ENCODE data around the gene QRFP.
A peak's percentile ranks its signal among the peaks of the same experiment; 100 is the strongest.
"Not testable (repeated sequence)": the region's sequence is repeated elsewhere in the genome, so short reads cannot be mapped to it uniquely, and the experiment has no call there.

Gene QRFP

GRCh38 chr9:130848514-130848913 is 48.1 kb downstream of the QRFP start:
- not testable (repeated sequence) for H2BK120ac ChIP-seq (ENCODE audit: low read depth, low read length); H2AFZ ChIP-seq (ENCODE audit: low read depth, low read length); H3K79me1 ChIP-seq (replicated peaks; ENCODE audit: low read length, poor library complexity, severe bottlenecking); H4K91ac ChIP-seq (ENCODE audit: low read length); H3K4me3 ChIP-seq (ENCODE audit: insufficient read depth in 1 of 2, low read depth in 1 of 2, low read length in 2 of 2); H2AK5ac ChIP-seq (ENCODE audit: low read length, severe bottlenecking); H3K18ac ChIP-seq (ENCODE audit: low read depth in 1 of 2, low read length in 2 of 2); H3K4me2 ChIP-seq (ENCODE audit: low read length, poor library complexity, severe bottlenecking); H3K4ac ChIP-seq (ENCODE audit: low read depth in 1 of 2, low read length in 2 of 2); H4K8ac ChIP-seq (ENCODE audit: low read length); H3K27me3 ChIP-seq (ENCODE audit: control insufficient read depth in 1 of 2, insufficient read depth in 1 of 2, low read length in 2 of 2); H3K14ac ChIP-seq (ENCODE audit: low read length in 2 of 2); H3K23ac ChIP-seq (ENCODE audit: low read length in 2 of 2); H2BK12ac ChIP-seq (ENCODE audit: low read length in 2 of 2); H3K9me3 ChIP-seq (ENCODE audit: control insufficient read depth, low read length); H2BK15ac ChIP-seq (ENCODE audit: low read depth, poor library complexity, severe bottlenecking); DNase-seq
- Histone ChIP-seq H3K4me1 (ENCODE audit: control insufficient read depth, insufficient read depth, low read depth, low read length) (peaks cover 36% of the 10 kb centered on the region), H3K27ac (ENCODE audit: low read length, poor library complexity, severe bottlenecking) (peak overlapping the region; percentile 100), H3K9ac (ENCODE audit: low read length) (peak overlapping the region; percentile 72), H2BK5ac (ENCODE audit: low read depth, low read length, poor library complexity, severe bottlenecking) (peak overlapping the region; percentile 84), H3K36me3 (ENCODE audit: control insufficient read depth in 1 of 2, insufficient read depth in 2 of 2, low read depth in 1 of 2, low read length in 2 of 2) (peaks cover 6 to 10% of the 10 kb centered on the region in 2 experiments)
- WGBS, result 94% methylated on average over 8 of the region's 8 CpGs

GRCh38 chr9:130847306-130848217 is 49.0 kb downstream of the QRFP start:
- Histone ChIP-seq H3K23ac (ENCODE audit: low read length in 2 of 2) (no peak overlapping the region), H3K4me2 (ENCODE audit: low read length, poor library complexity, severe bottlenecking) (peak overlapping the region; percentile 41), H2BK15ac (ENCODE audit: low read depth, poor library complexity, severe bottlenecking) (peak overlapping the region; percentile 87), H2BK5ac (ENCODE audit: low read depth, low read length, poor library complexity, severe bottlenecking) (peak overlapping the region; percentile 84), H2BK12ac (ENCODE audit: low read length in 2 of 2) (peak overlapping the region in 1 of 2 experiments; percentile 8), H3K4me1 (ENCODE audit: control insufficient read depth, insufficient read depth, low read depth, low read length) (peaks cover 41% of the 10 kb centered on the region), H3K27ac (ENCODE audit: low read length, poor library complexity, severe bottlenecking) (peak overlapping the region; percentile 100), H2AK5ac (ENCODE audit: low read length, severe bottlenecking) (peak overlapping the region; percentile 90), H3K36me3 (ENCODE audit: control insufficient read depth in 1 of 2, insufficient read depth in 2 of 2, low read depth in 1 of 2, low read length in 2 of 2) (peaks cover 9 to 18% of the 10 kb centered on the region in 2 experiments), H3K27me3 (ENCODE audit: control insufficient read depth in 1 of 2, insufficient read depth in 1 of 2, low read length in 2 of 2) (no peaks in the 10 kb centered on the region), H3K14ac (ENCODE audit: low read length in 2 of 2) (no peak overlapping the region), H3K9ac (ENCODE audit: low read length) (peak overlapping the region; percentile 92), H2BK120ac (ENCODE audit: low read depth, low read length) (no peak overlapping the region), H3K4ac (ENCODE audit: low read depth in 1 of 2, low read length in 2 of 2) (peak overlapping the region; percentile 32 to 41), H2AFZ (ENCODE audit: low read depth, low read length) (no peak overlapping the region), H3K9me3 (ENCODE audit: control insufficient read depth, low read length) (no peaks in the 10 kb centered on the region), H4K91ac (ENCODE audit: low read length) (no peak overlapping the region), H3K79me1 (replicated peaks; ENCODE audit: low read length, poor library complexity, severe bottlenecking) (no peaks in the 10 kb centered on the region), H3K18ac (ENCODE audit: low read depth in 1 of 2, low read length in 2 of 2) (peak overlapping the region; percentile 37 to 75), H4K8ac (ENCODE audit: low read length) (peak overlapping the region; percentile 67), H3K4me3 (ENCODE audit: insufficient read depth in 1 of 2, low read depth in 1 of 2, low read length in 2 of 2) (peak overlapping the region in 1 of 2 experiments; percentile 8)
- WGBS, result 17% methylated on average over 13 of the region's 13 CpGs
- DNase-seq, result peak; percentile 99

GRCh38 chr9:130846487-130847305 is 49.9 kb downstream of the QRFP start:
- peak; percentile 86 for DNase-seq
- Histone ChIP-seq H3K79me1 (replicated peaks; ENCODE audit: low read length, poor library complexity, severe bottlenecking) (no peaks in the 10 kb centered on the region), H2AFZ (ENCODE audit: low read depth, low read length) (no peak overlapping the region), H3K23ac (ENCODE audit: low read length in 2 of 2) (peak overlapping the region in 1 of 2 experiments; percentile 29), H3K4me1 (ENCODE audit: control insufficient read depth, insufficient read depth, low read depth, low read length) (peaks cover 42% of the 10 kb centered on the region), H3K4me3 (ENCODE audit: insufficient read depth in 1 of 2, low read depth in 1 of 2, low read length in 2 of 2) (peak overlapping the region in 1 of 2 experiments; percentile 69), H3K27ac (ENCODE audit: low read length, poor library complexity, severe bottlenecking) (peak overlapping the region; percentile 100), H4K91ac (ENCODE audit: low read length) (peak overlapping the region; percentile 80), H3K18ac (ENCODE audit: low read depth in 1 of 2, low read length in 2 of 2) (peak overlapping the region; percentile 93 to 96), H2AK5ac (ENCODE audit: low read length, severe bottlenecking) (peak overlapping the region; percentile 98), H2BK12ac (ENCODE audit: low read length in 2 of 2) (peak overlapping the region in 1 of 2 experiments; percentile 95), H3K27me3 (ENCODE audit: control insufficient read depth in 1 of 2, insufficient read depth in 1 of 2, low read length in 2 of 2) (no peaks in the 10 kb centered on the region), H3K9ac (ENCODE audit: low read length) (peak overlapping the region; percentile 92), H3K4ac (ENCODE audit: low read depth in 1 of 2, low read length in 2 of 2) (peak overlapping the region in 1 of 2 experiments; percentile 85), H2BK5ac (ENCODE audit: low read depth, low read length, poor library complexity, severe bottlenecking) (peak overlapping the region; percentile 99), H3K36me3 (ENCODE audit: control insufficient read depth in 1 of 2, insufficient read depth in 2 of 2, low read depth in 1 of 2, low read length in 2 of 2) (peaks cover 6 to 19% of the 10 kb centered on the region in 2 experiments), H2BK15ac (ENCODE audit: low read depth, poor library complexity, severe bottlenecking) (no peak overlapping the region), H3K9me3 (ENCODE audit: control insufficient read depth, low read length) (no peaks in the 10 kb centered on the region), H3K14ac (ENCODE audit: low read length in 2 of 2) (peak overlapping the region in 1 of 2 experiments; percentile 68), H2BK120ac (ENCODE audit: low read depth, low read length) (no peak overlapping the region), H3K4me2 (ENCODE audit: low read length, poor library complexity, severe bottlenecking) (peak overlapping the region; percentile 67), H4K8ac (ENCODE audit: low read length) (peak overlapping the region; percentile 94)
- 37% methylated on average over 6 of the region's 12 CpGs for WGBS
